Measurements from ENCODE around the gene PPP6R2. TPM values are rescaled to one million over a fixed set of nuclear protein-coding genes. Genes with fewer than 3 reads are reported as not detected.

Gene PPP6R2
- total and polyA plus RNA-seq, 2 of the 4 experiments (the other 2 are of a cell fraction) = 49.2 to 51.6 TPM

GRCh38 chr22:50396751-50397370 is 53.7 kb downstream of the PPP6R2 start:
- H3K4me2 ChIP-seq (ENCODE audit: low read depth, low read length) = no peak overlapping the region; the same call in 1 of the 2 replicates
- H3K27me3 ChIP-seq (ENCODE audit: control insufficient read depth, insufficient read depth, low read length) = no peaks in the 10 kb centered on the region
- H2AFZ ChIP-seq (replicated peaks; ENCODE audit: low read length, poor library complexity) = no peak overlapping the region
- no peak overlapping the region for H2BK20ac ChIP-seq (ENCODE audit: low read depth, low read length)
- in situ Hi-C loops (cut with MboI; ENCODE audit: low sequenced_read_pairs) = no loop called here
- ChIA-PET POLR2A (ENCODE audit: unreplicated experiment) (no interaction called here), CTCF (no interaction called here)
- H4K91ac ChIP-seq (ENCODE audit: insufficient read depth, low read depth, low read length) = no peak overlapping the region
- H3K23ac ChIP-seq (ENCODE audit: low read depth, low read length) = no peak overlapping the region; the same call in 1 of the 2 replicates
- peak; percentile 20 for DNase-seq
- intact Hi-C loops (cut with micrococcal nuclease) = no loop called here
- peaks cover 27 to 66% of the 10 kb centered on the region in 2 experiments for H3K79me1 ChIP-seq (ENCODE audit: low read depth in 1 of 2, low read length in 2 of 2)
- peaks cover 11% of the 10 kb centered on the region for H3K4me1 ChIP-seq (ENCODE audit: control insufficient read depth, insufficient read depth, low read length)
- TF ChIP-seq POLR2A (IDR thresholded peaks at IDR 0.05; ENCODE audit: low read depth, low read length) (no peak), NFE2L2 (IDR thresholded peaks at IDR 0.05; ENCODE audit: low read depth, low read length) (no peak), CTCF (conservative IDR thresholded peaks at IDR 0.05; ENCODE audit: low read depth, low read length) (no peak), MXI1 (IDR thresholded peaks at IDR 0.05; ENCODE audit: borderline replicate concordance, low read depth, low read length) (no peak), MAZ (IDR thresholded peaks at IDR 0.05; ENCODE audit: borderline replicate concordance, low read depth, low read length) (no peak), BHLHE40 (IDR thresholded peaks at IDR 0.05; ENCODE audit: low read depth, low read length) (no peak), CHD1 (IDR thresholded peaks at IDR 0.05; ENCODE audit: low read depth, low read length) (no peak), FOS (IDR thresholded peaks at IDR 0.05; ENCODE audit: low read depth, low read length) (no peak), CEBPB (IDR thresholded peaks at IDR 0.05; ENCODE audit: low read depth, low read length) (no peak), RCOR1 (IDR thresholded peaks at IDR 0.05; ENCODE audit: insufficient replicate concordance, low read length) (no peak)
- TF ChIP-seq, protein P1, sequence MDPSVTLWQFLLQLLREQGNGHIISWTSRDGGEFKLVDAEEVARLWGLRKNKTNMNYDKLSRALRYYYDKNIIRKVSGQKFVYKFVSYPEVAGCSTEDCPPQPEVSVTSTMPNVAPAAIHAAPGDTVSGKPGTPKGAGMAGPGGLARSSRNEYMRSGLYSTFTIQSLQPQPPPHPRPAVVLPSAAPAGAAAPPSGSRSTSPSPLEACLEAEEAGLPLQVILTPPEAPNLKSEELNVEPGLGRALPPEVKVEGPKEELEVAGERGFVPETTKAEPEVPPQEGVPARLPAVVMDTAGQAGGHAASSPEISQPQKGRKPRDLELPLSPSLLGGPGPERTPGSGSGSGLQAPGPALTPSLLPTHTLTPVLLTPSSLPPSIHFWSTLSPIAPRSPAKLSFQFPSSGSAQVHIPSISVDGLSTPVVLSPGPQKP (IDR thresholded peaks at IDR 0.05; ENCODE audit: borderline replicate concordance, low read depth, low read length) = no peak
- TF ChIP-seq, protein P2, sequence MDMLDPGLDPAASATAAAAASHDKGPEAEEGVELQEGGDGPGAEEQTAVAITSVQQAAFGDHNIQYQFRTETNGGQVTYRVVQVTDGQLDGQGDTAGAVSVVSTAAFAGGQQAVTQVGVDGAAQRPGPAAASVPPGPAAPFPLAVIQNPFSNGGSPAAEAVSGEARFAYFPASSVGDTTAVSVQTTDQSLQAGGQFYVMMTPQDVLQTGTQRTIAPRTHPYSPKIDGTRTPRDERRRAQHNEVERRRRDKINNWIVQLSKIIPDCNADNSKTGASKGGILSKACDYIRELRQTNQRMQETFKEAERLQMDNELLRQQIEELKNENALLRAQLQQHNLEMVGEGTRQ (IDR thresholded peaks at IDR 0.05; ENCODE audit: low read depth, low read length) = no peak
- H2AK9ac ChIP-seq (replicated peaks; ENCODE audit: low read depth, low read length, poor library complexity) = peak overlapping the region; percentile 73
- H4K20me1 ChIP-seq (ENCODE audit: insufficient read depth, low read length) = peaks cover 41% of the 10 kb centered on the region
- H2AK5ac ChIP-seq (ENCODE audit: low read depth, low read length) = no peak overlapping the region
- peaks cover 22% of the 10 kb centered on the region for H3K36me3 ChIP-seq (ENCODE audit: control insufficient read depth, insufficient read depth, low read length)
- no peak overlapping the region; the same call in 1 of the 2 replicates for H3K27ac ChIP-seq (ENCODE audit: insufficient read depth, low read length)
- H3K56ac ChIP-seq (ENCODE audit: extremely low read depth, insufficient read depth, low read length) = no peak overlapping the region
- H3K9me3 ChIP-seq (ENCODE audit: control insufficient read depth, insufficient read depth, low read length) = no peaks in the 10 kb centered on the region
- no peak overlapping the region for H2BK15ac ChIP-seq (ENCODE audit: low read depth, low read length)
- H3K9me1 ChIP-seq (ENCODE audit: insufficient read depth, low read length) = peaks cover 27% of the 10 kb centered on the region
- H4K8ac ChIP-seq (ENCODE audit: low read depth in 2 of 2, low read length in 2 of 2) = 0 out of 4 replicates have a peak overlapping the region, but pooled peaks of 1 of the 2 experiments have one; percentile 25
- peak; percentile 64 for ATAC-seq (ENCODE audit: low read depth)
- H3K4me3 ChIP-seq (ENCODE audit: insufficient read depth, low read depth, low read length) = no peak overlapping the region
- no peak overlapping the region for H2BK120ac ChIP-seq (ENCODE audit: low read depth, low read length)
- no peak overlapping the region for H2BK5ac ChIP-seq (ENCODE audit: low read depth, low read length, poor library complexity, severe bottlenecking)
- dilution Hi-C loops (cut with HindIII; ENCODE audit: low sequenced_read_pairs, unreplicated experiment) = no loop called here
- no peak overlapping the region for H3K9ac ChIP-seq (ENCODE audit: low read depth, low read length)
- no peak overlapping the region for H4K5ac ChIP-seq (ENCODE audit: low read depth, low read length)
- no TSS peak for BruUV-seq (replicated peaks)
- H3K14ac ChIP-seq (replicated peaks; ENCODE audit: low read depth, low read length) = peak overlapping the region; percentile 63; the same call in 1 of the 2 replicates
- no peak overlapping the region for H3K4ac ChIP-seq (ENCODE audit: low read depth, low read length)
- no peak overlapping the region for H3K18ac ChIP-seq (ENCODE audit: low read depth, low read length)
- 38% methylated on average over 1 of the region's 6 CpGs; no CpG with 5 or more reads in 1 of the 2 experiments for WGBS, 2 experiments (ENCODE audit: extremely low coverage in 2 of 2, insufficient read length in 1 of 2)
